ENCODE measurements around the gene IQCF5.

DNA sequence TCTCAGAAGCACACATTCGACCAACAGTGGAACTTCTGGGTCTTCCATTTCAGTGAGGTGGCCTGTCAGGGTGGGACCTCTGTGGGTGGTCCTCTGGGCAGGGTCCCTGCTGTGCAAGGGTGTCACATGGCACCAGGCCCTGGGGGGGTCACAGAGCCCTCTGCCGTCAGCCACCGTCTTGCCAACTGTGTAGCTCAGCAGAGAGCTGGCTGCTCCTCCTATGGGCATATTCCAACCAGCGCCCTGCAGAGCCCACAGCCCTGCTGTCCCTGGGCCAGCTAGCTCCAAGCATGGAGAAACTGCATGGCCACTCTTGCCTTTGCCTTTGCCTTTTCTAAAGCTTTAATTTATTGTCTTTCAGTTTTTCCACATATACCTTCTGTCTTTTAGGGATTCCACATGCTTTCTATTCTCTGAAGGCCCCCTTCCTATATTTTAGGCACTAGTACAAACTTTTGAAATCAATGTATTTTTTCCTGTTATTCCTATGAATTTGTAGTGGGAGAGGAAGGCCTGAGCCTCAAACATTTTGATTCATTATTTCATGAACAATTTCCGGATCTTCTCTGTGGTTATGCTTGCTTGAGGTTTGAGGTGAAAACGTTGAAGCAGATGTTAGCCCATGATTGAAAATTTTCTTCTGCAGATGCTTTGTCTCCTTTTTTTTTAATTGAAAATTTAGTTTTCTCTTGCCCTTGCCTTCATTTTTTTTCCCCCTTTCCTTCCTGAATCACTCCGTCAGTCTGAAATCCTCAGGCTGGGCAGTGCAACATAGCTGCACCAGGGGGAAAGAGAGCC lies 16.0 kb upstream of the IQCF5 start:
- TF ChIP-seq, protein P1, sequence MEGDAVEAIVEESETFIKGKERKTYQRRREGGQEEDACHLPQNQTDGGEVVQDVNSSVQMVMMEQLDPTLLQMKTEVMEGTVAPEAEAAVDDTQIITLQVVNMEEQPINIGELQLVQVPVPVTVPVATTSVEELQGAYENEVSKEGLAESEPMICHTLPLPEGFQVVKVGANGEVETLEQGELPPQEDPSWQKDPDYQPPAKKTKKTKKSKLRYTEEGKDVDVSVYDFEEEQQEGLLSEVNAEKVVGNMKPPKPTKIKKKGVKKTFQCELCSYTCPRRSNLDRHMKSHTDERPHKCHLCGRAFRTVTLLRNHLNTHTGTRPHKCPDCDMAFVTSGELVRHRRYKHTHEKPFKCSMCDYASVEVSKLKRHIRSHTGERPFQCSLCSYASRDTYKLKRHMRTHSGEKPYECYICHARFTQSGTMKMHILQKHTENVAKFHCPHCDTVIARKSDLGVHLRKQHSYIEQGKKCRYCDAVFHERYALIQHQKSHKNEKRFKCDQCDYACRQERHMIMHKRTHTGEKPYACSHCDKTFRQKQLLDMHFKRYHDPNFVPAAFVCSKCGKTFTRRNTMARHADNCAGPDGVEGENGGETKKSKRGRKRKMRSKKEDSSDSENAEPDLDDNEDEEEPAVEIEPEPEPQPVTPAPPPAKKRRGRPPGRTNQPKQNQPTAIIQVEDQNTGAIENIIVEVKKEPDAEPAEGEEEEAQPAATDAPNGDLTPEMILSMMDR (IDR thresholded peaks at IDR 0.05), result no peak
- TF ChIP-seq POLR2A (IDR thresholded peaks at IDR 0.05), result no peak

All from Peyer's patch (tissue), 4 donors.